ENCODE measurements around the gene TUBA8.

DNA sequence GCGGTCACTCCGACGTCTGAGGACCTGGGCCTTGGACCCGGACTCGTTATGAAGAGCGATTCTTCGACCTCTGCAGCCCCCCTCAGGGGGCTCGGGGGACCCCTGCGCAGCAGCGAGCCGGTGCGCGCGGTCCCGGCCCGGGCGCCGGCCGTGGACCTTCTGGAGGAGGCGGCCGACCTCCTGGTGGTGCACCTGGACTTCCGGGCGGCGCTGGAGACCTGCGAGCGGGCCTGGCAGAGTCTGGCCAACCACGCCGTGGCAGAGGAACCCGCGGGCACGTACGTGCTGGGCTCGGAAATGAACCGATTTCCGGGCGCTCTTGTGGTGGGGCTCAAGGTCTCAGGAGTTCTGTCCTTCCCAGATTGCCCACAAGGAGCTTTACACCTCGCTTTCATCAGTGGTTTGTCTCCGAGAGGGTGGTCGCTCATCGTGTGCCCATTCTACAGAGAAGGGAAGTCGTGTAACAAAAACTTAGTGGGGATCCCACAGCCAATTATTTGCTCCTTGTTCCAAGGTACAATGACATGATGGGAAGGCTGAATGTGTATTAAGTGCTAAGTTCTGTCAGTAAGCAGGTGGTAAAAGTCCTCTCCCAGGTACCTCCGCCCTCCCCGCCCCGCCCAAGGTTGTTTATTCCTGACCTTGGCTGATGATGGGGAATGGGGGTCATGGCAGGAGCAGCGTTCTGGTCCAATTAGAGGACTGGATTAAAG lies 32.1 kb upstream of the TUBA8 start:
- no peak for TF ChIP-seq POLR2AphosphoS5 (IDR thresholded peaks at IDR 0.05)
- TF ChIP-seq, protein P1, sequence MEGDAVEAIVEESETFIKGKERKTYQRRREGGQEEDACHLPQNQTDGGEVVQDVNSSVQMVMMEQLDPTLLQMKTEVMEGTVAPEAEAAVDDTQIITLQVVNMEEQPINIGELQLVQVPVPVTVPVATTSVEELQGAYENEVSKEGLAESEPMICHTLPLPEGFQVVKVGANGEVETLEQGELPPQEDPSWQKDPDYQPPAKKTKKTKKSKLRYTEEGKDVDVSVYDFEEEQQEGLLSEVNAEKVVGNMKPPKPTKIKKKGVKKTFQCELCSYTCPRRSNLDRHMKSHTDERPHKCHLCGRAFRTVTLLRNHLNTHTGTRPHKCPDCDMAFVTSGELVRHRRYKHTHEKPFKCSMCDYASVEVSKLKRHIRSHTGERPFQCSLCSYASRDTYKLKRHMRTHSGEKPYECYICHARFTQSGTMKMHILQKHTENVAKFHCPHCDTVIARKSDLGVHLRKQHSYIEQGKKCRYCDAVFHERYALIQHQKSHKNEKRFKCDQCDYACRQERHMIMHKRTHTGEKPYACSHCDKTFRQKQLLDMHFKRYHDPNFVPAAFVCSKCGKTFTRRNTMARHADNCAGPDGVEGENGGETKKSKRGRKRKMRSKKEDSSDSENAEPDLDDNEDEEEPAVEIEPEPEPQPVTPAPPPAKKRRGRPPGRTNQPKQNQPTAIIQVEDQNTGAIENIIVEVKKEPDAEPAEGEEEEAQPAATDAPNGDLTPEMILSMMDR (IDR thresholded peaks at IDR 0.05), result peak in 1 of 3 experiments; percentile 9
- TF ChIP-seq POLR2A (IDR thresholded peaks at IDR 0.05; ENCODE audit: low read depth), result no peak
- TF ChIP-seq EP300 (IDR thresholded peaks at IDR 0.05), result no peak

All from esophagus muscularis mucosa (tissue), 4 donors.